ENCODE data around the gene MGAT4B.
"Not testable (repeated sequence)": the region's sequence is repeated elsewhere in the genome, so short reads cannot be mapped to it uniquely, and the experiment has no call there.

MGAT4B gene

DNA sequence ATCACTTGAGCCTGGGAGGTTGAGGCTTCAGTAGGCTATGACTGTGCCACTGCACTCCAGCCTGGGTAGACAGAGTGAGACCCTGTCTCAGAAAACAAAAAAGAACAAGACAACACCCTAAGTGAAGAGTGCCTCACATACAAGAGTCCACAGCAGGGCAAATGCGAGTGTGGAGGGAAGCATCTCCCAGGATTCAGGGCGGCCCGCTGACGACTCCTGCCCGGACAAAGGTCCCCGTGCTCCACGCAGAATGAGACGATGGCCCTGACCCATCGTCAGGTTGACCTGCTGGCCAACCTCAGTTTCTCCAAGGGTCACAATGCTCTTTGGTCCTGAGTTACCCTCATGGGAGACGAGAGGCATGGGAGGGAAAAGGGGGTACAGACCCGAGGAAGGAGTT is 33.7 kb upstream of the MGAT4B start:
- H3K36me3 ChIP-seq (ENCODE audit: control insufficient read depth, insufficient read depth, low read length) = peaks cover 21% of the 10 kb centered on the region

DNA sequence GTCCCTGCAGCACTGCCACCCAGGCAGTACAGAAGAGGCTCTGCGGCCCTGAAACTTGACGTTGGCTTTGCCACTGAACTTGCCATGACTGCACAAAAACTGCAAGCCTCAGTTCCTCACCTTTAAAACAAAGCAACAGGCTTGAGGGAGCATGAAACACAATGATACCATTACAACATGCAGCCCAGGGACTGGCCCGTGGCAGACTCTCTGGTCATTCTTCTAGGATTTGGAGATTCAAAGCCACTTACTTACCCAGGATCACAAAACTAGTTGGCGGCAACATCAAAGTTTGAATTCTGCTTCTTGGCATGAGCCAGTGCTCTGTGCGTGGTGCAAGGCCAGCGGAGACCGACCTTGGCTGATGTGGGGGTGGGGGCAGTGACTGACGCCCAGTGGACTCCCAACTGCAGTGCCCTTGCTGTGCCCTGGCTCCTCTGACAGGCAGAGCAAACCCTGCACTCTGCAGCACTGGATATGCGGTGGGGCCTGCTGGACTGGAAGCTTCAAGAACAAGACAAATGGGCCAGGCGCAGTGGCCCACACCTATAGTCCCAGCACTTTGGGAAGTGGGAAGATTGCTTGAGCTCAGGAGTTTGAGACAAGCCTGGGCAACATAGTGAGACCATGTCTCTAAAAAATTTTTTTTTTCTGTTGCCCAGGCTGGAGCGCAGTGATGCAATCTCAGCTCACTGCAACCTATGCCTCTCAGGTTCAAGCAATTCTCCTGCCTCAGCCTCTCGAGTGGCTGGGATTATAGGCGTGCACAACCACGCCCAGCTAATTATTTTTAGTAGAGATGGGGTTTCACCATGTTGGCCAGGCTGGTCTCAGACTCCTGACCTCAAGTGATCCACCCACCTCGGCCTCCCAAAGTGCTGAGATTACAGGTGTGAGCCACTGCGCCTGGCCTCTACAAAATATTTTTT is 32.9 kb upstream of the MGAT4B start:
- peaks cover 21% of the 10 kb centered on the region for H3K36me3 ChIP-seq (ENCODE audit: control insufficient read depth, insufficient read depth, low read length)
- TF ChIP-seq, protein P1, sequence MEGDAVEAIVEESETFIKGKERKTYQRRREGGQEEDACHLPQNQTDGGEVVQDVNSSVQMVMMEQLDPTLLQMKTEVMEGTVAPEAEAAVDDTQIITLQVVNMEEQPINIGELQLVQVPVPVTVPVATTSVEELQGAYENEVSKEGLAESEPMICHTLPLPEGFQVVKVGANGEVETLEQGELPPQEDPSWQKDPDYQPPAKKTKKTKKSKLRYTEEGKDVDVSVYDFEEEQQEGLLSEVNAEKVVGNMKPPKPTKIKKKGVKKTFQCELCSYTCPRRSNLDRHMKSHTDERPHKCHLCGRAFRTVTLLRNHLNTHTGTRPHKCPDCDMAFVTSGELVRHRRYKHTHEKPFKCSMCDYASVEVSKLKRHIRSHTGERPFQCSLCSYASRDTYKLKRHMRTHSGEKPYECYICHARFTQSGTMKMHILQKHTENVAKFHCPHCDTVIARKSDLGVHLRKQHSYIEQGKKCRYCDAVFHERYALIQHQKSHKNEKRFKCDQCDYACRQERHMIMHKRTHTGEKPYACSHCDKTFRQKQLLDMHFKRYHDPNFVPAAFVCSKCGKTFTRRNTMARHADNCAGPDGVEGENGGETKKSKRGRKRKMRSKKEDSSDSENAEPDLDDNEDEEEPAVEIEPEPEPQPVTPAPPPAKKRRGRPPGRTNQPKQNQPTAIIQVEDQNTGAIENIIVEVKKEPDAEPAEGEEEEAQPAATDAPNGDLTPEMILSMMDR (IDR thresholded peaks at IDR 0.05; ENCODE audit: insufficient read depth, low read length, poor library complexity, severe bottlenecking) = no peak
- no peak overlapping the region for H3K4me3 ChIP-seq (replicated peaks; ENCODE audit: low read depth, low read length)
- no peak for DNase-seq (ENCODE audit: extremely low read depth, insufficient read length)
- H3K27me3 ChIP-seq (replicated peaks; ENCODE audit: control insufficient read depth, insufficient read depth, low read length) = no peaks in the 10 kb centered on the region

More for the DNA sequence above, 33.7 kb upstream of the MGAT4B start:
- no peak overlapping the region for H3K4me3 ChIP-seq (replicated peaks; ENCODE audit: low read depth, low read length)
- no peak for DNase-seq (ENCODE audit: extremely low read depth, insufficient read length)
- no peaks in the 10 kb centered on the region for H3K27me3 ChIP-seq (replicated peaks; ENCODE audit: control insufficient read depth, insufficient read depth, low read length)
- TF ChIP-seq, protein P1 (IDR thresholded peaks at IDR 0.05; ENCODE audit: insufficient read depth, low read length, poor library complexity, severe bottlenecking) = no peak

DNA sequence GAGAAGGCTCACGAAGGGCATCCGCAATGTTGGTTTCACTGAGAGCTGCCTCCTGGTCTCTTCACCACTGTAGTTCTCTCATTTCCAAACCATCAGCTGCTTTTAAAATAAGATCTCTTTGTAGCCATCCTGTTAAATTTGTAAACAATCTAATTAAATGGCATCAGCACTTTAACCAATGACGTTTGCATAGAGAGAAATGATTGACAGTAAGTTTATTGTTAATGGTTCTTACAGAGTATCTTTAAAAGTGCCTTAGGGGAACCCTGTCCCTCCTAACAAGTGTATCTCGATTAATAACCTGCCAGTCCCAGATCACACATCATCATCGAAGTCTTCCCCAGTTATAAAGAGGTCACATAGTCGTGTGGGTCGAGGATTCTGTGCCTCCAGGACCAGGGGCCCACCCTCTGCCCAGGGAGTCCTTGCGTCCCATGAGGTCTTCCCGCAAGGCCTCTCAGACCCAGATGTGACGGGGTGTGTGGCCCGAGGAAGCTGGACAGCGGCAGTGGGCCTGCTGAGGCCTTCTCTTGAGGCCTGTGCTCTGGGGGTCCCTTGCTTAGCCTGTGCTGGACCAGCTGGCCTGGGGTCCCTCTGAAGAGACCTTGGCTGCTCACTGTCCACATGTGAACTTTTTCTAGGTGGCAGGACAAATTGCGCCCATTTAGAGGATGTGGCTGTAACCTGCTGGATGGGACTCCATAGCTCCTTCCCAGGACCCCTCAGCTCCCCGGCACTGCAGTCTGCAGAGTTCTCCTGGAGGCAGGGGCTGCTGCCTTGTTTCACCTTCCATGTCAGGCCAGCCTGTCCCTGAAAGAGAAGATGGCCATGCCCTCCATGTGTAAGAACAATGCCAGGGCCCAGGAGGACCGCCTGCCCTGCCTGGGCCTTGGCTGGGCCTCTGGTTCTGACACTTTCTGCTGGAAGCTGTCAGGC is 30.7 kb upstream of the MGAT4B start:
- DNase-seq (ENCODE audit: extremely low read depth, insufficient read length) = no peak
- no peak overlapping the region for H3K4me3 ChIP-seq (replicated peaks; ENCODE audit: low read depth, low read length)
- H3K36me3 ChIP-seq (ENCODE audit: control insufficient read depth, insufficient read depth, low read length) = peaks cover 34% of the 10 kb centered on the region
- TF ChIP-seq, protein P1 (IDR thresholded peaks at IDR 0.05; ENCODE audit: insufficient read depth, low read length, poor library complexity, severe bottlenecking) = no peak
- no peaks in the 10 kb centered on the region for H3K27me3 ChIP-seq (replicated peaks; ENCODE audit: control insufficient read depth, insufficient read depth, low read length)

DNA sequence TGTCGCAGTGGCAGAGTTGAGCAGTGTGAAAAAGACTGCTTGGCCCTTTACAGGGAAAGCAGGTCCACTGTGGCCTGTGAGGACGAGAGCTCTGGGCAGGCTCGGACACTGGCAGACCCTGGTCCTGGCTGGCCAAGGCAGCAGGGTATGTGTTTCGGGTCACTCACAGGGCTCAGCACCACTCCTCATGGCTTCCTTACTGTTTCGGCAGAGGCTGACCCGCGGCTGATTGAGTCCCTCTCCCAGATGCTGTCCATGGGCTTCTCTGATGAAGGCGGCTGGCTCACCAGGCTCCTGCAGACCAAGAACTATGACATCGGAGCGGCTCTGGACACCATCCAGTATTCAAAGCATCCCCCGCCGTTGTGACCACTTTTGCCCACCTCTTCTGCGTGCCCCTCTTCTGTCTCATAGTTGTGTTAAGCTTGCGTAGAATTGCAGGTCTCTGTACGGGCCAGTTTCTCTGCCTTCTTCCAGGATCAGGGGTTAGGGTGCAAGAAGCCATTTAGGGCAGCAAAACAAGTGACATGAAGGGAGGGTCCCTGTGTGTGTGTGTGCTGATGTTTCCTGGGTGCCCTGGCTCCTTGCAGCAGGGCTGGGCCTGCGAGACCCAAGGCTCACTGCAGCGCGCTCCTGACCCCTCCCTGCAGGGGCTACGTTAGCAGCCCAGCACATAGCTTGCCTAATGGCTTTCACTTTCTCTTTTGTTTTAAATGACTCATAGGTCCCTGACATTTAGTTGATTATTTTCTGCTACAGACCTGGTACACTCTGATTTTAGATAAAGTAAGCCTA is 29.8 kb upstream of the MGAT4B start:
- no peak for DNase-seq (ENCODE audit: extremely low read depth, insufficient read length)
- Histone ChIP-seq H3K4me3 (replicated peaks; ENCODE audit: low read depth, low read length) (no peak overlapping the region), H3K27me3 (replicated peaks; ENCODE audit: control insufficient read depth, insufficient read depth, low read length) (no peaks in the 10 kb centered on the region), H3K36me3 (ENCODE audit: control insufficient read depth, insufficient read depth, low read length) (peaks cover 38% of the 10 kb centered on the region)
- TF ChIP-seq, protein P1 (IDR thresholded peaks at IDR 0.05; ENCODE audit: insufficient read depth, low read length, poor library complexity, severe bottlenecking) = no peak

DNA sequence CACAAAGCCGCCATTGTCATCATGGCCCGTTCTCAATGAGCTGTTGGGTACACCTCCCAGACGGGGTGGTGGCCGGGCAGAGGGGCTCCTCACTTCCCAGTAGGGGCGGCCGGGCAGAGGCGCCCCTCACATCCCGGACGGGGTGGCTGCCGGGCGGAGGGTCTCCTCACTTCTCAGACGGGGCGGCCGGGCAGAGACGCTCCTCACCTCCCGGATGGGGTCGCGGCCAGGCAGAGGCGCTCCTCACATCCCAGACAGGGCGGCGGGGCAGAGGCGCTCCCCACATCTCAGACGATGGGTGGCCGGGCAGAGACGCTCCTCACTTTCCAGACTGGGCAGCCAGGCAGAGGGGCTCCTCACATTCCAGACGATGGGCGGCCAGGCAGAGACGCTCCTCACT is 28.2 kb upstream of the MGAT4B start:
- not testable (repeated sequence) for H3K27me3 ChIP-seq (replicated peaks; ENCODE audit: control insufficient read depth, insufficient read depth, low read length); H3K4me3 ChIP-seq (replicated peaks; ENCODE audit: low read depth, low read length); DNase-seq (ENCODE audit: extremely low read depth, insufficient read length)
- H3K36me3 ChIP-seq (ENCODE audit: control insufficient read depth, insufficient read depth, low read length) = peaks cover 41% of the 10 kb centered on the region

All from GM06990 (cell line).